ENCODE results near the gene HTR1B.

HTR1B gene

GRCh38 chr6:77433888-77434287 lies 29.4 kb downstream of the HTR1B start:
- H3K4me1 Mint-ChIP-seq = no peaks in the 10 kb centered on the region
- H3K27me3 Mint-ChIP-seq = no peaks in the 10 kb centered on the region
- H3K27ac Mint-ChIP-seq = no peak overlapping the region
- ATAC-seq (no peak), DNase-seq (no peak)
- no peak overlapping the region for H3K4me3 Mint-ChIP-seq
- H3K9me3 Mint-ChIP-seq = peaks cover 0 to 7% of the 10 kb centered on the region in 2 donors

GRCh38 chr6:77430504-77430903 lies 32.8 kb downstream of the HTR1B start:
- no peak overlapping the region for H3K27ac Mint-ChIP-seq
- no peaks in the 10 kb centered on the region for H3K27me3 Mint-ChIP-seq
- DNase-seq = no peak
- no peak overlapping the region for H3K4me3 Mint-ChIP-seq
- ATAC-seq = no peak
- H3K4me1 Mint-ChIP-seq = no peaks in the 10 kb centered on the region
- H3K9me3 Mint-ChIP-seq = peaks cover 7 to 15% of the 10 kb centered on the region in 2 donors

GRCh38 chr6:77425671-77426070 lies 37.6 kb downstream of the HTR1B start:
- Mint-ChIP-seq H3K27ac (no peak overlapping the region), H3K9me3 (peaks cover 7 to 8% of the 10 kb centered on the region in 2 donors), H3K4me1 (no peaks in the 10 kb centered on the region), H3K4me3 (no peak overlapping the region), H3K27me3 (no peaks in the 10 kb centered on the region)
- ATAC-seq (no peak), DNase-seq (no peak)

- Mint-ChIP-seq H3K9me3 (peaks cover 7 to 8% of the 10 kb centered on the region in 2 donors), H3K27me3 (no peaks in the 10 kb centered on the region), H3K27ac (no peak overlapping the region), H3K4me1 (no peaks in the 10 kb centered on the region), H3K4me3 (no peak overlapping the region)
- DNase-seq (no peak), ATAC-seq (no peak)
Measured at GRCh38 chr6:77425216-77425615, 38.1 kb downstream of the HTR1B start.

GRCh38 chr6:77424761-77425160 lies 38.5 kb downstream of the HTR1B start:
- ATAC-seq (no peak), DNase-seq (no peak)
- Mint-ChIP-seq H3K27me3 (no peaks in the 10 kb centered on the region), H3K9me3 (peaks cover 7 to 8% of the 10 kb centered on the region in 2 donors), H3K4me3 (no peak overlapping the region), H3K27ac (no peak overlapping the region), H3K4me1 (no peaks in the 10 kb centered on the region)

- H3K9me3 Mint-ChIP-seq = peaks cover 0 to 7% of the 10 kb centered on the region in 2 donors
- DNase-seq (no peak), ATAC-seq (no peak)
Measured at GRCh38 chr6:77416839-77417238, 46.5 kb downstream of the HTR1B start.

GRCh38 chr6:77415706-77416105 lies 47.6 kb downstream of the HTR1B start:
- Mint-ChIP-seq H3K27me3 (no peaks in the 10 kb centered on the region), H3K27ac (no peak overlapping the region), H3K4me3 (no peak overlapping the region), H3K4me1 (no peaks in the 10 kb centered on the region), H3K9me3 (peaks cover 0 to 7% of the 10 kb centered on the region in 2 donors)
- ATAC-seq (no peak), DNase-seq (no peak)

More at GRCh38 chr6:77416839-77417238, 46.5 kb downstream of the HTR1B start:
- Mint-ChIP-seq H3K27ac (no peak overlapping the region), H3K4me3 (no peak overlapping the region), H3K27me3 (no peaks in the 10 kb centered on the region), H3K4me1 (no peaks in the 10 kb centered on the region)
